Thoracic aorta (tissue), 2 donors: ENCODE data around the gene LAP3. TPM values are rescaled to one million over a fixed set of nuclear protein-coding genes. Genes with fewer than 3 reads are reported as not detected.

Source experiments
- ATAC-seq: fragments of 150-250 bp; one replicate; pipeline ENCODE4 v1.8.0; 2017; ENCODE audit warnings: low read depth; ENCODE audit not compliant: insufficient number of reproducible peaks, low FRiP score
- DNase-seq: peaks from one replicate; pipeline ENCODE4 v3.0.0-alpha.2; 2020; ENCODE audit warnings: low spot score
- H3K27ac ChIP-seq, 2 donors: fragments of 200-600 bp; sonication (generic); 1 replicate in 1 of 2; 2 replicates in 1 of 2; pipeline ENCODE4 v1.5.1; 2016; ENCODE audit warnings: mild to moderate bottlenecking in 2 of 2, moderate library complexity in 2 of 2
- H3K27me3 ChIP-seq: fragments of 200-600 bp; sonication (generic); replicated peaks from 2 replicates; pipeline ENCODE4 v1.6.0; 2016; ENCODE audit warnings: mild to moderate bottlenecking; ENCODE audit not compliant: insufficient read depth
- H3K36me3 ChIP-seq: fragments of 200-600 bp; sonication (generic); one replicate; pipeline ENCODE4 v1.5.1; 2016
- H3K4me1 ChIP-seq, 2 donors: fragments of 200-600 bp; sonication (generic); 1 replicate in 1 of 2; 2 replicates in 1 of 2; pipeline versions ENCODE4 v1.5.1 to v1.6.0; 2016; ENCODE audit warnings: low read depth in 2 of 2, mild to moderate bottlenecking in 1 of 2; ENCODE audit not compliant: control insufficient read depth in 1 of 2
- H3K4me3 ChIP-seq: fragments of 200-600 bp; sonication (generic); 2 replicates; pipeline ENCODE4 v1.5.1; 2016; ENCODE audit warnings: mild to moderate bottlenecking
- H3K9me3 ChIP-seq: fragments of 200-600 bp; sonication (generic); 2 replicates; pipeline ENCODE4 v1.5.1; 2016
- total RNA-seq, 2 donors: library from RNA; depleted of rRNA; stranded (reverse); fragments of >200 nt; gene quantifications; one replicate each; pipeline versions ENCODE4 v1.1.0 to v1.2.3, GENCODE V29; 2016
- TF ChIP-seq, protein P1 (sequence below): fragments of 200-600 bp; sonication (generic); IDR thresholded peaks from one replicate; pipeline ENCODE4 v1.5.1; 2019; ENCODE audit warnings: antibody characterized with exemption

The LAP3 gene
- total RNA-seq, 2 donors from 2014 or later: 83.3 to 91.2 TPM

- Histone ChIP-seq H3K36me3 (peaks cover 43% of the 10 kb centered on the region), H3K4me3 (no peak overlapping the region), H3K27ac (no peak overlapping the region), H3K9me3 (no peaks in the 10 kb centered on the region), H3K4me1 (peaks cover 0 to 10% of the 10 kb centered on the region in 2 donors), H3K27me3 (no peaks in the 10 kb centered on the region)
- ATAC-seq (no peak), DNase-seq (no peak)
- TF ChIP-seq, protein P1, sequence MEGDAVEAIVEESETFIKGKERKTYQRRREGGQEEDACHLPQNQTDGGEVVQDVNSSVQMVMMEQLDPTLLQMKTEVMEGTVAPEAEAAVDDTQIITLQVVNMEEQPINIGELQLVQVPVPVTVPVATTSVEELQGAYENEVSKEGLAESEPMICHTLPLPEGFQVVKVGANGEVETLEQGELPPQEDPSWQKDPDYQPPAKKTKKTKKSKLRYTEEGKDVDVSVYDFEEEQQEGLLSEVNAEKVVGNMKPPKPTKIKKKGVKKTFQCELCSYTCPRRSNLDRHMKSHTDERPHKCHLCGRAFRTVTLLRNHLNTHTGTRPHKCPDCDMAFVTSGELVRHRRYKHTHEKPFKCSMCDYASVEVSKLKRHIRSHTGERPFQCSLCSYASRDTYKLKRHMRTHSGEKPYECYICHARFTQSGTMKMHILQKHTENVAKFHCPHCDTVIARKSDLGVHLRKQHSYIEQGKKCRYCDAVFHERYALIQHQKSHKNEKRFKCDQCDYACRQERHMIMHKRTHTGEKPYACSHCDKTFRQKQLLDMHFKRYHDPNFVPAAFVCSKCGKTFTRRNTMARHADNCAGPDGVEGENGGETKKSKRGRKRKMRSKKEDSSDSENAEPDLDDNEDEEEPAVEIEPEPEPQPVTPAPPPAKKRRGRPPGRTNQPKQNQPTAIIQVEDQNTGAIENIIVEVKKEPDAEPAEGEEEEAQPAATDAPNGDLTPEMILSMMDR: no peak
Observed at GRCh38 chr4:17595471-17596005, 18.5 kb downstream of the LAP3 start.

DNA sequence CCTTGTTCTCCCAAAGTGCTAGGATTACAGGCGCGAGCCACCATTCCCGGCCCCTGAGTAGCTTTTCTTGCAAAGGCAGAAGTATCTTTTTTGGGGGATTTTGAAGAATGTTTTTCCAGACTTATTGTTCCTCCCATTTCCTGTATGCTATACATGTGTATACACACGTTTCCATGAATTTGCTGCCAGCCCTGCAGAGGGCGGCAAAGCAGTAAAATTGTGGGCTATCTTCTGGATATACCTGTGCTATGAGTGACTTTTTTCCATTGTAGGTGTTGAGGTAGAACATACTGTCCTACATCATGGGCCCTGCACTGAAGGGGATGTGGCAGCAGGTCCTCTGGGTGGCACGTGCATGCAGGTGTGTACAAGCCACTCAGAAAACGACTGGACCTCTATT lies 20.5 kb downstream of the LAP3 start:
- Histone ChIP-seq H3K27ac (no peak overlapping the region), H3K4me1 (peaks cover 0 to 10% of the 10 kb centered on the region in 2 donors), H3K27me3 (no peaks in the 10 kb centered on the region), H3K4me3 (no peak overlapping the region), H3K36me3 (peaks cover 43% of the 10 kb centered on the region), H3K9me3 (no peaks in the 10 kb centered on the region)
- TF ChIP-seq, protein P1: no peak
- DNase-seq (no peak), ATAC-seq (no peak)

GRCh38 chr4:17599826-17600225 lies 22.8 kb downstream of the LAP3 start:
- TF ChIP-seq, protein P1: no peak
- no peak for ATAC-seq

GRCh38 chr4:17605236-17605635 lies 28.2 kb downstream of the LAP3 start:
- Histone ChIP-seq H3K27ac (no peak overlapping the region), H3K4me3 (no peak overlapping the region), H3K9me3 (no peaks in the 10 kb centered on the region), H3K4me1 (peaks cover 0 to 3% of the 10 kb centered on the region in 2 donors), H3K36me3 (peaks cover 21% of the 10 kb centered on the region), H3K27me3 (no peaks in the 10 kb centered on the region)
- TF ChIP-seq, protein P1: no peak
- ATAC-seq (no peak), DNase-seq (no peak)

More at GRCh38 chr4:17599826-17600225, 22.8 kb downstream of the LAP3 start:
- Histone ChIP-seq H3K4me1 (peaks cover 0 to 10% of the 10 kb centered on the region in 2 donors), H3K36me3 (peaks cover 32% of the 10 kb centered on the region), H3K4me3 (no peak overlapping the region), H3K9me3 (no peaks in the 10 kb centered on the region), H3K27ac (peak overlapping the region; percentile 9 to 46), H3K27me3 (no peaks in the 10 kb centered on the region)
- no peak for DNase-seq

DNA sequence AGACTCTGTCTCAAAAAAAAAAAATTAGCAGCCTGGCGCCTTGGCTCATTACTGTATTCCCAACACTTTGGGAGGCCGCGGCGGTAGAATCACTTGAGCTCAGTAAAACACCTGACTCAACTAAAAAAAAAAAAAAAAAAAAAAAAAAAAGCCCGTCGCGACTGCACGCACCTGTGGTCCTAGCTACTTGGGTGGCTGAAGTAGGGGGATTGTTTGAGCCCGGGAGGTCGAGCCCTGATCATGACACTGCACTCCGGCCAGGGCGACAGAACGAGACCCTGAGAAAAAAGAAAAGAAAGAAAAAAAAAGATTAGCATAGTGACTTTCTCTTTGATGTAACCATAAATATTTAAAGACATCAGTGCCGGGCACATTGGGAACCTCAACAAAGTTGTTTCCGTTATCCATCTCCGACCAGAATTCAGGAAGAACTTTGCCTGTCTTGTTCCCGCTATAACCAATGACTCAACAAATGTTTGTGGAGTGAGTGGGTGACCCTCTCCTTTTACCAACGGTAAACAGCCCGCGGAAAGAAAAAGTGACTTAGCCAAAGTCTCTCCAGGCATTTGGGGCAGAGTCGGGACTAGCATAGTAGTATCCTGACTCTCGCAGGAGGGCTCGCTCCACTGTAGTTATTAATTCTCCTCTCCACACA lies 36.9 kb downstream of the LAP3 start:
- Histone ChIP-seq H3K27me3 (no peaks in the 10 kb centered on the region), H3K27ac (peak overlapping the region; percentile 70 to 90), H3K4me1 (peaks cover 21 to 37% of the 10 kb centered on the region in 2 donors), H3K36me3 (no peaks in the 10 kb centered on the region), H3K4me3 (peak overlapping the region; percentile 90), H3K9me3 (no peaks in the 10 kb centered on the region)
- TF ChIP-seq, protein P1: no peak
- ATAC-seq: peak; percentile 85
- no peak for DNase-seq
